HG03457 (cell line): ENCODE data around the gene CEP112.

Experiments used
- ATAC-seq: cut with Tn5 transposase; IDR thresholded peaks from one replicate; pipeline ENCODE4 v1.9.1; 2021; ENCODE audit warnings: moderate number of reproducible peaks; ENCODE audit not compliant: unreplicated experiment

Gene CEP112

GRCh38 chr17:65618516-65618915, 573.4 kb downstream of the CEP112 start:
- ATAC-seq = no peak

- ATAC-seq = no peak
Observed at GRCh38 chr17:65617496-65617895, 574.4 kb downstream of the CEP112 start.

GRCh38 chr17:65609749-65610148, 582.2 kb downstream of the CEP112 start:
- ATAC-seq = no peak

- no peak for ATAC-seq
Observed at GRCh38 chr17:65609286-65609685, 582.6 kb downstream of the CEP112 start.

- no peak for ATAC-seq
Observed at GRCh38 chr17:65604070-65604469, 587.9 kb downstream of the CEP112 start.

- no peak for ATAC-seq
Observed at GRCh38 chr17:65601881-65602280, 590.1 kb downstream of the CEP112 start.

- ATAC-seq = no peak
Observed at GRCh38 chr17:65601145-65601544, 590.8 kb downstream of the CEP112 start.

GRCh38 chr17:65600518-65600917, 591.4 kb downstream of the CEP112 start:
- no peak for ATAC-seq

- no peak for ATAC-seq
Observed at GRCh38 chr17:65599650-65600049, 592.3 kb downstream of the CEP112 start.

- ATAC-seq = no peak
Observed at GRCh38 chr17:65598746-65599145, 593.2 kb downstream of the CEP112 start.

- no peak for ATAC-seq
Observed at GRCh38 chr17:65595071-65595656, 596.8 kb downstream of the CEP112 start.

GRCh38 chr17:65593855-65594845, 597.8 kb downstream of the CEP112 start:
- no peak for ATAC-seq

- ATAC-seq = no peak
Observed at GRCh38 chr17:65593092-65593854, 598.7 kb downstream of the CEP112 start.

GRCh38 chr17:65592125-65592965, 599.6 kb downstream of the CEP112 start:
- ATAC-seq = no peak

GRCh38 chr17:65589321-65589720, 602.6 kb downstream of the CEP112 start:
- ATAC-seq = no peak

GRCh38 chr17:65588181-65588808, 603.6 kb downstream of the CEP112 start:
- ATAC-seq = no peak

GRCh38 chr17:65587534-65588180, 604.3 kb downstream of the CEP112 start:
- no peak for ATAC-seq

GRCh38 chr17:65586899-65587298, 605.0 kb downstream of the CEP112 start:
- no peak for ATAC-seq
